Left lung (tissue), 8 donors: Measurements from ENCODE around the gene LRRC55. TPM values are rescaled to one million over a fixed set of nuclear protein-coding genes. Genes with fewer than 3 reads are reported as not detected.

Experiments used
- polyA plus RNA-seq, 6 donors: library from polyadenylated mRNA; unstranded; fragments of 120-200 nt; gene quantifications; one replicate each; pipeline ENCODE4 v1.2.1, GENCODE V29; 2013; ENCODE audit not compliant: insufficient read length in 6 of 6
- total RNA-seq, 2 donors: library from RNA; stranded (reverse); fragmentation: NEBNext Ultra II Directional; extraction: Animal tissue kit (Norgen Biotek cat#: 25700); gene quantifications; one replicate each; pipeline ENCODE4 v1.2.1, GENCODE V29; 2021
- donor health status: DM: no; HTN: yes; CAD: no.
- donor health status: DM: no; HTN: no; CAD: no.

LRRC55 gene
- total and polyA plus RNA-seq, 8 donors: 0.05 to 3.9 (median 2.8) TPM

Other genes starting within 250 kb of the LRRC55 start
- not detected for gene OR5AK2, start 193.0 kb upstream of the LRRC55 start, total RNA-seq
- under 1 TPM in 4 of 6 donors, not detected in 2; 0.18 to 0.31 (median 0.22) TPM for gene OR5AK2, start 193.0 kb upstream of the LRRC55 start, polyA plus RNA-seq
- gene APLNR, start 55.3 kb downstream of the LRRC55 start, total RNA-seq: 10 to 100 TPM; 11.2 to 21.9 TPM
- gene APLNR, start 55.3 kb downstream of the LRRC55 start, polyA plus RNA-seq: 100 to 1,000 TPM; 131 to 189 (median 159) TPM
- gene TNKS1BP1, start 143.0 kb downstream of the LRRC55 start, total RNA-seq: 100 to 1,000 TPM; 156 to 203 TPM
- 100 to 1,000 TPM; 119 to 157 (median 130) TPM for gene TNKS1BP1, start 143.0 kb downstream of the LRRC55 start, polyA plus RNA-seq
- gene SSRP1, start 153.9 kb downstream of the LRRC55 start, total RNA-seq: 10 to 100 TPM; 57.3 to 86.3 TPM
- gene SSRP1, start 153.9 kb downstream of the LRRC55 start, polyA plus RNA-seq: 100 to 1,000 TPM; 162 to 208 (median 182) TPM
- gene P2RX3, start 156.4 kb downstream of the LRRC55 start, total RNA-seq: not detected
- gene P2RX3, start 156.4 kb downstream of the LRRC55 start, polyA plus RNA-seq: under 1 TPM; 0.17 to 0.58 (median 0.28) TPM
- gene PRG3, start 199.2 kb downstream of the LRRC55 start, total RNA-seq: not detected
- 1 to 10 TPM in 1 of 6 donors, under 1 TPM in 5; 0.43 to 1.0 (median 0.76) TPM for gene PRG3, start 199.2 kb downstream of the LRRC55 start, polyA plus RNA-seq
- under 1 TPM in 1 of 2 donors, not detected in 1; 0.34 TPM for gene PRG2, start 208.7 kb downstream of the LRRC55 start, total RNA-seq
- gene PRG2, start 208.7 kb downstream of the LRRC55 start, polyA plus RNA-seq: 1 to 10 TPM in 5 of 6 donors, under 1 TPM in 1; 0.84 to 1.7 (median 1.4) TPM
- gene SLC43A3, start 245.2 kb downstream of the LRRC55 start, total RNA-seq: 100 to 1,000 TPM in 1 of 2 donors, 10 to 100 TPM in 1; 95.6 to 185 TPM
- gene SLC43A3, start 245.2 kb downstream of the LRRC55 start, polyA plus RNA-seq: 10 to 100 TPM; 35.0 to 45.1 (median 40.2) TPM